Stimulated activated CD4-positive, alpha-beta T cell treated with anti-CD3 and anti-CD28 coated beads, Interleukin-2, amount 100 ng/mL, for 24 hours (primary cell): Measurements from ENCODE around the gene CTSD.
"Not testable (repeated sequence)": the region's sequence is repeated elsewhere in the genome, so short reads cannot be mapped to it uniquely, and the experiment has no call there.

Experiments
- DNase-seq, 2 donors: peaks; one replicate each; pipeline ENCODE4 v3.0.0-alpha.2; 2020

The CTSD gene

DNA sequence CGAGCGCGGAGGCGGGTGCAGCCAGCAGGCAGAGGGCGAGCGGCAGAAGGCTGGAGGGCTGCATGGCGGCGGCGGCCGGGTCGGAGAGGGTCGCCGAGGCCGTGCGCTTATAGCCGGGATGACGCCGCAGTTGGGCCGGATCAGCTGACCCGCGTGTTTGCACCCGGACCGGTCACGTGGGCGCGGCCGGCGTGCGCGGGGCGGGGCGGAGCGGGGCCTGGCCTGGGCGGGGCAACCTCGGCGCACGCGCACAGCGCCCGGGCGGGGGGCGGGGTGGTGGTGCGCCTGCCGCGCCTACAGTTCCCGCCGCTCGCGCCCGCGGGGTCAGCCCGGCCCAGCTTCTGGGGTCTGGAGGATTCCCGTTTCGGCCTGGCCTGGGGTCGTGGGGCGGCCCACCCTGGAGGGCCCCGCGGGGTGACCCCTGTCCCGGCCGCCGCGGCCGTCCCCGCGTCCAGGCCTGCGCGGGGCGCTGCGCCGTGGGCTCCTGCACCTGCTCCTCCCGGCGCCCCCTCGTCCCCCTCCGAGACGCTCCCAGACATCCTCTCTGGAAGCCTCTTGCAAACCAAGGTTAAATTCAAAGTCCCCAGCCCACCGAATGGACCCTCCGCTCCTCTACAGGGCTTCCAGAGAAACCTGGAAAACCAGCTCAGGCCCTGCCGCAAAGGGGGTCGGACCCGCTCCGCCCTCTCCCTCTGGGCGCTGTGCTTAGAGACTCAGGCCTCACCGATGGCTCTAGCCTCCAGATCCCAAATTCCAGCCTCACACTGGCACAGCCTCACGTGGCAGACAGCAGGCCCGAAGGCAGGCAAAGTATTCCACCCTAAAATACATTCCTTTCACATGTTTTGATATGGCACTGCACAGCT, at the start of gene CTSD:
Gene CTSD, minus strand, starts transcription at position 132 of the 866 bp plus-strand sequence. Its CDS starts 68 bp downstream, at position 64.
- peak; percentile 91 to 92 for DNase-seq

DNA sequence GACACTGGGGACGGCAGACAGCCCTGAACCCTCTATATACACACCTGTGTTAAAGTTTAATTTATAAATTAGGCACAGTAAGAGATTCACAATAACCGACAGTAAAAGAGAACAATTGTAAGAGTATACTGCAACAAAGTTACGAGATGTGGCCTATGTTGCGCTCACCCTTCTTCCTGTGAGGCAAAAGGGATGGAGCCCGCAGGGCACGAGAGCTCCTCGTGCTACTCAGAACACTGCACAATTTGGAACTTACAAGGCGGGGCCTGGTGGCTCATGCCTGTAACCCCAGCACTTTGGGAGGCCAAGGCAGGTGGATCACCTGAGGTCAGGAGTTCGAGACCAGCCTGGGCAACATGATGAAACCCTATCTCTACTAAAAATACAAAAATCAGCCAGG, 49.6 kb upstream of the CTSD start:
- not testable (repeated sequence) for DNase-seq

DNA sequence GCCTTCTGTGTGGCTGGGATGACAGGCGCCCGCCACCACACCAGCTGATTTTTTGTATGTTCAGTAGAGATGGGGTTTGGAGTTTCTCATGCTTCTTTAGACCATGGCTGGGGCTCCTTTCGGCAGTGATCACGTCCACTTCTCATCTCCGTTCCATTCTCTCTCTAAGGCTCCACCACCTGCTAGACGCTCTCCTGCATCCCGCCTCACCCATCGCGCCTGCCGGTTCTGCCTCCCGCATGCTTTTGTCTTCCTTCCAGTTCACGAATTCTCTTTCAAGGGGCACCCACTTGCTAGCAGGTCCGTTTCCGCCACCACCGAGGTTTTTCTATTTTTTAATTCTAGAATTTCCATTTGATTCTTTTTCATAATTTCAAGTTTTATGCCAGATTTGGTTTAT, 49.1 kb upstream of the CTSD start:
- no peak for DNase-seq

DNA sequence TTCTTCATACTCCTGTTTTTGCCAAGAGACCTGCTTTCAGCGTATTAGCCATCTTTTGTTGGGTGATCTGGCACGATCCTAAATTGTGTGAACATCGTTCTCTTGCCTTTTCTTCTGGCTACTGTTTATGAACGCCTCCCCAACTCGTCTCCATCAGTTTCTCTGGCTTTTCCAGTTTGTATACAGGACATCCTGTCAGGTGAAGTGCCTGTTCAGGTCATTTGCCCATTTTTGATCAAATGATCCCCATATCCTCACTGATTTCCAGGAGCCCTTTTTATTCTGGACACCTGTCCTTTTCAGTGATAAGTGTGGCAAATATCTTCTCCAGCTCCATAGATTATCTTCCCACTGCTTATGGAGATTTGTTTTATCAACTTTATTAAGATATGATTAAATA, 48.5 kb upstream of the CTSD start:
- no peak for DNase-seq

DNA sequence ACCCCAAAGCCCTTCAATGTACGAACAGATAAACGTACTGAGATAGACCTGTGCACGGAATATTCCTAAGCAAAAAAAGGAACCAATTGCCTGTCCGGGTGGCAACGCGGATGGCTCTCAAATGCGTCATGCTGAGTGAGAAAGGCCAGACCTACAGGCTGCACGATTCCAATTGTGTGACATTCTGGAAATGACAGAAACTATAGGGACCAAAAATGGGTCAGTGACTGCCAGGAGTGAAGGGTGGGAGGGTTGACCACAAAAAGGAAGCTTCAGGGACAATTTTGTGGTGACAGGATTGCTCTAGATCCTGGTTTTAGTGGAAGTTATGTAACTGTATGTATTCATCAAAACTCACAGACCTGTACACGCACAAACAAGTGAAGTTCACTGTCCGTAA, 47.0 kb upstream of the CTSD start:
- DNase-seq, result no peak

DNA sequence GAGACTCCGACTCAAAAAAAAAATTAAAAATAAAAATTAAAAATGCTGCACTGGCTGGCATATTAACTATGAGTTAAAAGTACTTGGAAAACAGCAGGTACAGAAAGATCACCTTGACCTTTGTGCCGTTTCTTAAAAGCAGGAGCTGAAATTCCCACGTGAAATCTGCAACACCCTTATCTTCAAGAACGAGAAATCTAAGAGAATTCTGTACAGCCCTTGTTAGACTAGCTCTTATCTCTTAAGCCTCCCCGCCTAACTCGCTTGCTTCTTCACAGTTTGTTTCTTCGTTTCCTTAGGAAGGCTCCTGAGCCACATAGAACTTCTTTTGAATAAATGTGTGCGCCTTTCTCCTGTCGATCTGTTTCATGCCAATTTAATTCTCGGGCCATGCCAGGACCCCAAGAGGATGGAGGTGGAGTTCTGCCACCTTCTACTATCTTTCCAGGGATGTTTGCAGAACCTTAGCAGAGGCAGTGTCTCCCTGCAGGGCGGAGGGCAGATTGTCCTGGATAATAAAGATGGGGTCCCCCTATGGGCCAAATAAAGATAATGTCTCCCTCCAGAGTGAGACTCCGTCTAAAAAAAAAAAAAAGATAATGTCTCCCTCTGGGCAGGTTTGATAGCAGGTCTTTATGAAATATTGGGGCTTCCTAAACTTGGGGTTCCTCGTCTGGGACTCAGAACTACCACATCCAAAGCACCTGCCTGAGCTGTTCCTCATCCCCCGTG, 43.7 kb upstream of the CTSD start:
- DNase-seq, result no peak

DNA sequence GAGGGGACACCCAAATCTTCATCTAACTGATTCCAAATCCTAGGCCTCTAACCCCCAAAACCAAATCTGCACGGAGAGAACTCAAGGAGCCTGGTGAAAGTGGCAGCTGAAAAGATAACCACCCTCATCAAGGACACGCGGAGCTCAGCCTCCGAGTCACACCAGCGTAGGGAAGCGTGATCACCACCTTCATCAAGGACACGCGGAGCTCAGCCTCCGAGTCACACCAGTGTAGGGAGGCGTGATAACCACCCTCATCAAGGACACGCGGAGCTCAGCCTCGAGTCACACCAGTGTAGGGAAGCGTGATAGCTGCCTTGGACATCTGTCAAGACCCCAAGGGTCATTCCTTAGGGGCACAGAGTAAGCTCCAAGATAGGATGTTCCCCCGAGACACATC, 41.8 kb upstream of the CTSD start:
- no peak for DNase-seq

DNA sequence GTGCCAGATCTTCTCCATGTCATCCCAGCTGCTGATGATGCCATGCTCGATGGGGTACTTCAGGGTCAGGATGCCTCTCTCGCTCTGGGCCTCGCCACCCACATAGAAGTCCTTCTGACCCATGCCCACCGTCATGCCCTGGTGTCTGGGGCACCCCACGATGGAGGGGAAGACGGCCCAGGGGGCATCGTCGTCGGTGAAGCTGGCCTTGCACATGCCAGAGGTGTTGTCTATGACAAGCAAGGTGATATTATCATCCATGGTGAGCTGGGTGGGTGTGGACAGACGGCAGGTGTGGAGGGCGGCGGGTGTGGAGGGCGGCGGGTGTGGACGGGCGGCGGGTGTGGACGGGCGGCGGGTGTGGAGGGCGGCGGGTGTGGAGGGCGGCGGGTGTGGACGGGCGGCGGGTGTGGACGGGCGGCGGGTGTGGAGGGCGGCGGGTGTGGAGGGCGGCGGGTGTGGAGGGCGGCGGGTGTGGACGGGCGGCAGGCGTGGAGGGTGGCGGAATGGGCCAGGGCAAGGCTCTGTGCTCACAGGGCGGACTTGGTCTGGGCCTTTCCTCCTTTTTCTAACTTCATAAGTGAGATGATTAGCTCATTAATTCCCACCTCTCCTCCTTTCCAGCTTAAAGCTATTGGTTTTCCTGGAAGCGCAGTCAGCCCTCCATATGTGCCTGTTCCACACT, 40.2 kb upstream of the CTSD start:
- not testable (repeated sequence) for DNase-seq

DNA sequence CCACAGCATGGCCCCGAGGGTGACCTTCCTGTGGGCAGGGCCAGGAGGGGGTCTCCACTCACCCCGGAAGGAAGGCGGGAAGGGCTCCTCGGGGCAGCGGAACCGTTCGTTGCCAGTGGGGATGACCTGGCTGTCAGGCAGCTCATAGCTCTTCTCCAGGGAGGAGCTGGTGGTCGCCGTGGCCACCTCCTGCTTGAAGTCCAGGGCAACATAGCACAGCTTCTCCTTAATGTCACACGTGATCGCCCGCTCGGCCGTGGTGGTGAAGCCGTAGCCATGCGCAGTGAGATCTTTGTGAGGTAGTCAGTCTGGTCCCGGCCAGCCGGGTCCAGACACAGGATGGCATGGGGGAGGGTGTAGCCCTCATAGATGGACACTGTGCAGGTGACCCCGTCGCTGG, 39.5 kb upstream of the CTSD start:
- no peak for DNase-seq

DNA sequence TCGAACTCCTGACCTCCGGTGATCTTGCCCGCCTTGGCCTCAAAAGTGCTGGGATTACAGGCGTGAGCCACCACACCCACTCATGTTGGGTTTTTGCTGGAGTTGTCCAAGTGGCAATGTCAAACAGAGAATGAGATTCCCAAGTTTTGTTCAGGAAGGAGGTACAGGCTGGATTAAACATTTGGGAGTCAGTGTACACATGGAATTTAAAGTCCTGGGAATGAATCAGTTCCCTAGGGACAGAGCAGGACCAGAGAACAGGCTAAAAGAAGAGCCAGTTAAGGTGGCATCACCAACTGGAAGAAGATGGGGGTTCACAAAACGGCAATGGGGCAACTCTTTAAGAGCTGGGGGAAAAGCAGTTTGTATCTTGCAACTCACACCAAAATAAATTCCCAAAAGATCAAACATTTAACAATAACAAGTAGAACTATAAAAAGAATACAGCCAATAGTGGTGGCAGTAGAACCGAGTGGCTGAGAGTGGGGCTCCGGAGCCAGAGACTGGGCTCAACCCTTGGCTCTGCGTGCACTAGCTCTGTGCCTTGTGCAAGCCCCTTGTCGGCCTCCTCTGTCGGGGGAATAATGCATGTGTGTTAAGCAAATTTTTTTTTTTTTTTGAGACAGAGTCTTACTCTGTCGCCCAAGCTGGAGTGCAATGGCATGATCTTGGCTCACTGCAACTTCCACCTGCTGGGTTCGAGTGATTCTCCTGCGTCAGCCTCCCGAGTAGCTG, 33.8 kb upstream of the CTSD start:
- DNase-seq, result no peak

DNA sequence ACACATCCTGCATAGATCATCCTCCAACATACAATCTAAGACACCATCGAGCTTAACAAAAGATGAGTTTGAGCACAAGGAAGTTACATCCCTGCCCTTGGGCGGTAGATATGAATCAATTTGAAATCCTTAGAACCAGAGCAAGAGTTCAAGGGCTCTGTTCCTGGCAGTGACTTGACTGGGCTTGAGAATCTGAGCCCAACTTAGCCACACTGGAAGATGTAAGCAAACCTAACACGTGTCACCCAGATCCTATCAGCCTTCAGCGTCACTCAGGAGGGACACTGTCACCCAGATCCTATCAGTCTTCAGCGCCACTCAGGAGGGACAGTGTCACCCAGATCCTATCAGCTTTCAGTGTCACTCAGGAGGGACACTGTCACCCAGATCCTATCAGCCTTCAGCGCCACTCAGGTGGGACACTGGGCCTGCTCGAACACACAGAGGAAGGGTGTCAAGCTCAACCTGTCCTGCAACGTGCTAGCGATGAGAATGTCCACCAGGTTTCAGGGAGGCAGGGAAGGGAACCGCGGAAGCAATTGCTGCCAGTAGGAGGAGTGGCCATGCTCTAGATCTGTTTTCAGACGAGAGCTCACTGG, 32.8 kb upstream of the CTSD start:
- DNase-seq, result no peak

DNA sequence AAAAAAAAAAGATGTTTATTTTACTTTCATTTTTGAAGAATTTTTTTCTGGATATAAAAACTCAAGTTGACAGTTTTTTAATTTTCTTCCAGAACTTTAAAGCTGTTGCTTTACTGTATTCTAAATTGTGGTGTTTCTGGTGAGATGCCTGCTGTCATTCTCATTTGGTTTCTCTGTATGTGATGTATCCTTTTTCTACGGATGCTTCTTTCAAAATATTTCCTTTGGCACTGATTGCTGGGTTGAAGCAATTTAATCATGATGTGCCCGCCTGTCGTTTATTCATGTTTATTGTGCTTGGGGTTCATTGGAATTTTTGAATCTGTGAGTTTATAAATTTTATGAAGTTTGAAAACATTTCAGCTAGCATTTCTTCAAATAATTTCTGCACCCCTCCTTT, 29.4 kb upstream of the CTSD start:
- no peak for DNase-seq

DNA sequence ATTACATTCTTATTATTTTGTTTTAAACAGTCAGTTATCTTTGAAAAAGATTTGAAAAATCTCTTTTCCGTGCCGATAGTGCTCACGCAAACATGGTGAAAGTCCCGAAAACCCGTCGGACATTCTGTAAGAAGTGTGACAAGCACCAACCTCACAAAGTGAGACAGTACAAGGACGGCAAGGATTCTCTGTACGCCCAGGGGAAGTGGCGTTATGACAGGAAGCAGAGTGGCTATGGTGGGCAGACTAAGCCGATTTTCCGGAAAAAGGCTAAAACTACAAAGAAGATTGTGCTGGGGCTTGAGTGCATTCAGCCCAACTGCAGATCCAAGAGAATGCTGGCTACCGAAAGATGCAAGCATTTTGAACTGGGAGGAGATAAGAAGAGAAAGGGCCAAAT, 28.7 kb upstream of the CTSD start:
- no peak for DNase-seq

DNA sequence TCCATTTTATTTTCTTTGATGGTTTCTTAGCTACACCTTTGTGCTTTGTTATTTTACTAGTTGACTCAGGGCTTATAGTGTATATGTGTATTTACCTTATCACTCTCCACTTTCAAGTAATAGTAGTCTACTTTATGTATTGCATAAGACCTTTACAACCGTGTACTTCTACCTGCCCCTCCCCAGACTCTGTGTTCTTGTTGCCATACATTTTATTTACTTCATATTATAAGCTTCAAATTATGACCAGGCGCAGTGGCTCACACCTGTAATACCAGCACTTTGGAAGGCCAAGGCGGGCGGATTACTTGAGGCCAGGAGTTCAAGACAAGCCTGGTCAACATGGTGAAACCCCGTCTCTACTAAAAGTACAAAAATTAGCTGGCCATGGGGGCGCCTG, 28.2 kb upstream of the CTSD start:
- no peak for DNase-seq

DNA sequence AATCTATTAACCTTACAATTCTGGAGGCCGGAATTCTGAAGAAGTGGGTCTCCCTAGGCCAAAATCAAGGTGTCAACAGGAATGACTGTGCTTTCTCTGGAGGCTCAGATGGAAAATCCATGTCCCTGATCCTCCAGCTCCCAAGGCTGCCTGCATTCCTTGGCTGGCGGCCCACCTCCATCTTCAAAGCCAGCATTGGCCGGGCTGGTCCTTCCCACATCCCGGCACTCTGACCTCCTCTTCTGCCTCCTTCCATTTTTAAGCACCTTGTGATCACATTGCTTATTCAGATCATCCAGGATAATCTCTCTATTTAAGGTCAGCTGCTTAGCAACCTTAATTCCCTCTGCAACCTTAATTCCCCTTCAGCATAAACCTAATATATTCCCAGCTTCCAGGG, 22.7 kb upstream of the CTSD start:
- no peak for DNase-seq

DNA sequence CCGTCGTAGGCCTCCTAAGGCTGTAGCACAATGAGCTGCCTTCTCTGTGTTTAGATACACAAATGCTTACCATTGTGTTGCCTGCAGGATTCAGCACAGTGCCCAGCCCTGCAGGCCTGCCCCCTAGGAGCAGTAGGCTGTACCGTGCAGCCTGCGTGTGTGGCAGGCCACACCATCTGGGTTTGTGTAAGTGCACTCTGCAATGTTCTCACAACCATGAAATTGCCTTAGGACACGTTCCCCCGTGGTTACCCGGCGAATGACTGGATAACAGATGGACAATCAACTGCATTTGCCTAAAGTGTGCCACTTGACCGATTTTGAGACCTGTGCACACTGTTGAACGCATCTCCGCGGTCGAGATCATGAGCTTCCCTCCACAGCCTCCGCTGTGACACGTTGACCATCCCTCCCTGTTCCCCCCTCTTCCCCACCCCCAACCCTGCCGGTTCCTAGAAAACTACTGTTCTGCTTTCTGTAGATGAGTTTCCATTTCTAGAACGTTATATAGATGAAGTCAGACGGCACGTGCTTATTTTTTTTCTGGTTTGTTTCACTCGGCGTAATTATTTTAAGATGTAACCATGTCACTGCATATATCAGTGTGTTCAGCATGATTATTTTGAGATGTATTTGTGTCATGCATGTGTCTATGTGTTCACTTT, 22.2 kb upstream of the CTSD start:
- no peak for DNase-seq

DNA sequence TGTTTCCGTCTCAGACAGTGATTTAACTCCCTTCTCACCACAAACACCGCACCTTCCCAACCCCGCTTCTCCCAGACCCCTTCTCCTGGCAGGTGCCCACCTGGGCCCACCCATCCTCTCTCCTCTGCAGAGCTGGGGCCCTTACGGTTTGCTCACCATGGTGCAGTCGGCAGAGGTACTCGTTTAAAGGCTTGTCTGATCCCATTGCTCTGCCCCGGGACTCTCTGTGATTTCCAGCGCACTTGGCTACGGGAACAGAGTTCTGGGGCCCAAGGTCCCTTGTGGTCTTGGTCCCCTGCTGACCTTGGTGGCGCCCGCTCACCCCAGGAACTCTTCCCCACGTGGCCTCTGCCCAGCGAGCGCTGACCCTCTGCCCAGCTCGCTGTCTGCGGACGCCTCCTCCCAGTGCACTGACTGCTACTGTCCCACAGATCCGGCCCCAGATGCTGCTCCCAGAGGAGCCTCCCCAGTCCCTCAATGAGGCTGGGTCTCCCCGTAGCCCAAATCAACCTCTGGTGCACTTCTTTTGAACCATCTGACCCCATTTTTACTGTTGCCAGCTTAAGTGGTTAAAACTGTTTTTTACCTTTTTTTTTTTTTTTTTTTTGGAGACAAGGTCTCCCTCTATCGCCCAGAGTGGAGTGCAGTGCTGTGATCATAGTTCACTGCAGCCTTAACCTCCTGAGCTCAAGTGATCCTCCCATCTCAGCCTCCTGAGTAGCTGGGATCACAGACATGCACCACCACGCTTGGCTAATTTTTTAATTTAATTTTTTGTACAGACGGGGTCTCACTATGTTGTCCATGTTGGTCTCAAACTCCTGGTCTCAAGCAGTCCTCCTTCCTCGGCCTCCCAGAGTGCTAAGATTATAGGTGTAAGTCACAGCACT, 21.3 kb upstream of the CTSD start:
- no peak for DNase-seq

DNA sequence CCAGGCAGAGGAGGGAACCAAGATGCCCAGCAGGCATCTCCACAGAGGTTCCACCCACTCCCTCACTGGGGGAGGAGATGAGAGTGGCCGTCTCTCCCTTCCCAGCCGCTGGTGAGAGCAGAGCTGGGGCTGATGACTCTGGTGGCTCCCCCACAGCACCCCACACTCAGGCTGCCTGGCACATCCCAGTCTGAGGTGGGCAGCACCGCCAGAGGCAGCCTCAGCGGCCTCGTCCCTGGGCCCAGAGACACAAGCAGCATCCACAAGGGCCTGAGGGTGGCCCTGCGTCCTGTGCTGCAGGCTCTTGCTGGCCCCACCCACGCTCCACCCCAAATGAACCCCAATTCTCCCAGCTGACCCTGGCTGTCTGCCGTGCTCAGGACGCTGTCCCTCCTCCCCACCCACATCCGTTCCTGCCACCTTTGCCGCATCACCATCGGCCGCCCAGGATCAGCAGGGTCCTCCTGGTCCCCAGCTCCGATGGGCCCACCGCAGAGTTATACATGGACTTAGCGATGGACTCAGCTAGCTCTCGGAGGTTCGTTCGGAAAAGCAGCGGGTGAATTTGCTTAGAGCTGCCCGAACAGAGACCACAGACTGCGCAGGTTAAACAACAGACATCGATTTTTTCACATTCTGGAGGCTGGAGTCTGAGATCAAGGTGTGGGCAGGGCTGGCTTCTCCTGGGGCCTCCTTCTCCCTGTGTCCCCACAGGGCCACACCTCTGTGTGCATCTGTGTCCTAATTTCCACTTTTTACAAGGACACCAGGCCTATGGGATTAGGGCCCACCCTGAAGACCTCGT, 20.2 kb upstream of the CTSD start:
- DNase-seq, result no peak

DNA sequence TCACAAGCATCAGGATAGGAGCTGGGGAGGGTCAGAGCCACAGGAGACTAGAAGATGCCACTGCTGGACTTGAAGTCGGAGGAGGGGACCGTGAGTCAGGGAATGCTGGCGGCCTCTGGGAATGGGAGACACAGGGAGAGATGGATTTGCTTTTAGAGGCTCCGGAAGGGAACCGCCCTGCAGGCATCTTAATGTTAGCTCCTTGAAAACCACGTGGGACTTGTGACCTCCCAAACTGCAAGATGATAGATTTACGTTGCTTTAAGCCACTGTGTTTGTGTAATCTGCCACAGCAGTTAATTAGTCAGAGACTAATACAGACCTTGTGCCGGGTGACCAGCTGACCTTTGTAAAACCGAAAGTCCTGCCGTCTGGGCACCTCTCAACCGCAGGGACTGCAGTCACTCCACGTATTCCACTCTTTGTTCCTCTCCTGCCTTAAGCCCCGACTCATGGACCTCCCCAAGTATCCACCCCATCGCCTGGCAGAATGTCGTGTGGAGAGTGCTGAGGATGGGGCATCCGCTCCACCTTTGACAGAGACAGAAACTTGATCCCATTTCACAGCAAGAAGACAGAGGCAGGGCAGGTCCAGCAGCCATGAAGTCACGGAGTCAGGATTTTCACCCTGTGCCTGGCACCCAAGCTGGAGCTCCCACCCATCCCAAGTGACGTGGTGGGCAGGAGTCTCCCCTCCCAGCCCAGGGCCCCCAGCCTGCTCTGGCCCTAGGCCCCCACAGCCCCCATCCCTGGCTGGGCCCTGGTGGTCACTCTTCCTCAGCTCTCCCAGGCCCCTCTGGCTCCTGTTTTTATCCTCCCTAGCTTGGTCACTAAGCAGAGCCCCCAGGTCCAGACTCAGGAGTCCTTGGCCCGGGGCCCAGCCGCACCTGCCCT, 19.4 kb upstream of the CTSD start:
- DNase-seq, result no peak
